Measurements from ENCODE around the gene SCP2.
"Not testable (repeated sequence)": the region's sequence is repeated elsewhere in the genome, so short reads cannot be mapped to it uniquely, and the experiment has no call there.

SCP2 gene

DNA sequence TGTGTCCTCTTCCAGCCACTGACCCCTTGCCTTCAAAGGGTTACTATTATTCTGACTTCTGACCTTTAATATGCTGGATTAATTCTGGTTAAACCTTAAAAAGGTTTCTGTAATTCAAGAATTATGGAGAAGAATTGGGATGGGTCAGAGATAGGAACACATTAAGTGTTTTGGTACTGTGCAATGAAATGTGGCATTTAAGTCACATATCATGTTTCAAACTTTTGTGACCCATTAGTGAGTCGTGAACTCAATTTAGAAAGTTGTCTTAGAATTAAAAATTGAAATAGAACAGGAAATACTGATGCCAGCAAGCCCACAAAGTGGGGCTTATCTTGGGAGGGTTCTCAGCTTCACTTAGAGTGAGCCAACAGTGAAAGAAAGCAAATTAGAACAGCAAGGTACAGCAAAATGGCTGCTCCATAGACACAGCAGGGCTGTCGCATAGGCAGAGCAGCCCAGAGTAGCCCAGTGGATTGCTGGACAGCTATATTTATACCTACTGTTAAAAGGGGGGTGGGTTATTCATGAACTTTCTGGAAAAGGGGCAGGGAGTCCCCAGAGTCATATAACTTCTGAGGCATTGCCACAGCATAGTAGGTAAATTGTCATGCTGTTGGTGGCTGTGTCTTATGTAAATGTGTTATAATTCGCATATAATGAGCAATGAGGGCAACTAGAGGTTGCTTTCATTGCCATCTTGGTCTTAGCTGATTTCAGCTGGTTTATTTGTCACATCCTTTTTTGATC lies 10.5 kb downstream of the SCP2 start:
- no peak overlapping the region for H3K4me3 ChIP-seq (replicated peaks; ENCODE audit: low read depth, low read length)
- no peaks in the 10 kb centered on the region for H3K27me3 ChIP-seq (replicated peaks; ENCODE audit: control insufficient read depth, insufficient read depth, low read length)
- H3K36me3 ChIP-seq (ENCODE audit: control insufficient read depth, insufficient read depth, low read length), result no peaks in the 10 kb centered on the region
- no peak for DNase-seq (ENCODE audit: extremely low read depth, insufficient read length)
- TF ChIP-seq, protein P1, sequence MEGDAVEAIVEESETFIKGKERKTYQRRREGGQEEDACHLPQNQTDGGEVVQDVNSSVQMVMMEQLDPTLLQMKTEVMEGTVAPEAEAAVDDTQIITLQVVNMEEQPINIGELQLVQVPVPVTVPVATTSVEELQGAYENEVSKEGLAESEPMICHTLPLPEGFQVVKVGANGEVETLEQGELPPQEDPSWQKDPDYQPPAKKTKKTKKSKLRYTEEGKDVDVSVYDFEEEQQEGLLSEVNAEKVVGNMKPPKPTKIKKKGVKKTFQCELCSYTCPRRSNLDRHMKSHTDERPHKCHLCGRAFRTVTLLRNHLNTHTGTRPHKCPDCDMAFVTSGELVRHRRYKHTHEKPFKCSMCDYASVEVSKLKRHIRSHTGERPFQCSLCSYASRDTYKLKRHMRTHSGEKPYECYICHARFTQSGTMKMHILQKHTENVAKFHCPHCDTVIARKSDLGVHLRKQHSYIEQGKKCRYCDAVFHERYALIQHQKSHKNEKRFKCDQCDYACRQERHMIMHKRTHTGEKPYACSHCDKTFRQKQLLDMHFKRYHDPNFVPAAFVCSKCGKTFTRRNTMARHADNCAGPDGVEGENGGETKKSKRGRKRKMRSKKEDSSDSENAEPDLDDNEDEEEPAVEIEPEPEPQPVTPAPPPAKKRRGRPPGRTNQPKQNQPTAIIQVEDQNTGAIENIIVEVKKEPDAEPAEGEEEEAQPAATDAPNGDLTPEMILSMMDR (IDR thresholded peaks at IDR 0.05; ENCODE audit: insufficient read depth, low read length, poor library complexity, severe bottlenecking), result no peak

- no peak for DNase-seq (ENCODE audit: extremely low read depth, insufficient read length)
- Histone ChIP-seq H3K4me3 (replicated peaks; ENCODE audit: low read depth, low read length) (no peak overlapping the region), H3K36me3 (ENCODE audit: control insufficient read depth, insufficient read depth, low read length) (no peaks in the 10 kb centered on the region), H3K27me3 (replicated peaks; ENCODE audit: control insufficient read depth, insufficient read depth, low read length) (no peaks in the 10 kb centered on the region)
- TF ChIP-seq, protein P1 (IDR thresholded peaks at IDR 0.05; ENCODE audit: insufficient read depth, low read length, poor library complexity, severe bottlenecking), result no peak
These were observed 11.0 kb downstream of the SCP2 start for GRCh38 chr1:52938183-52938451.

DNA sequence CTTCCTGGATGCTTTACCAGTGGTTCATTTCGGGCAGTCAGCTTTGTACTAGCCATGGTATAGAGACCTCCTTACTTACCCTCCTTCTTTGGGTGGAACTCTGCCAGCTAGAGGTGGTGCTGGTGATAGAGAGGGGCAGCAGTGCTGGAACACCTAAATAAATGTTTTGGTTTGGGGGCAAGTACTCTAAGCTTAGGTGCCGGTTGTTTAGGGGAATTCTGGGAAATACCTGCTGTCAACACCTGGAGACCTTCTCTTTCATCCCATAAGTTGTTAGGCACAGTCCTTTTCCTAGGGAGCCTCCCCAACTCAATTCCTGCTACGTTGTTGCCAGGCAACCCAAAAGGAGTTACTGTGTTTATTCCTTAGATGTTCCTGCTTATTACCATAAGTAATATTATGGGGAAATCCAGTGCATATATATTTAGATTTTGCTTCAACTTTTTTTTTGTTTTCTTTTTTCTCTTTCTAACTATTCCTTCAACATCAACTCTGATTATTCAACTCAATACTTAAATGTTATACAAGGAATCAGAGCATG lies 16.9 kb downstream of the SCP2 start:
- Histone ChIP-seq H3K4me3 (replicated peaks; ENCODE audit: low read depth, low read length) (no peak overlapping the region), H3K36me3 (ENCODE audit: control insufficient read depth, insufficient read depth, low read length) (no peaks in the 10 kb centered on the region), H3K27me3 (replicated peaks; ENCODE audit: control insufficient read depth, insufficient read depth, low read length) (no peaks in the 10 kb centered on the region)
- DNase-seq (ENCODE audit: extremely low read depth, insufficient read length), result no peak
- TF ChIP-seq, protein P1 (IDR thresholded peaks at IDR 0.05; ENCODE audit: insufficient read depth, low read length, poor library complexity, severe bottlenecking), result no peak

- H3K27me3 ChIP-seq (replicated peaks; ENCODE audit: control insufficient read depth, insufficient read depth, low read length), result no peaks in the 10 kb centered on the region
- no peak for DNase-seq (ENCODE audit: extremely low read depth, insufficient read length)
- H3K36me3 ChIP-seq (ENCODE audit: control insufficient read depth, insufficient read depth, low read length), result no peaks in the 10 kb centered on the region
- no peak overlapping the region for H3K4me3 ChIP-seq (replicated peaks; ENCODE audit: low read depth, low read length)
- TF ChIP-seq, protein P1 (IDR thresholded peaks at IDR 0.05; ENCODE audit: insufficient read depth, low read length, poor library complexity, severe bottlenecking), result no peak
These were observed 17.5 kb downstream of the SCP2 start for GRCh38 chr1:52944566-52944965.

DNA sequence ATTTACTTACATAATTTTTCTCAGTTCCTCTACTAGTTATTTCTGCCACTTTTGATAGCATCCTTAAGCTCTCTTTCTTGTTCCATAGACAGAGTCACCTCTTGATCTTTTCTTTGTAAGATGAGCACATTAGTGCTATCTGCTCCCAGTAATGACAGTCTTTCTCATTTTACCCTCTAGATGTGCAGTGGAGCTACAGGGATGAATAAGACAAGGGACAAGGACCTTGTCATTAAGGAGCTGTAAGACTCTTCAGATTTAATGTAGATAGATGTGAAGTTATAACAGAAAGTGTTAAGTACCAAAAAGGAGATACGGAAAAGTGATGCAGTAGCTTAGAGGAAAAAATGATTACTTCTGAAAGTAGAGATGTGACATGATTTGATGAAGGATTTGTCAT lies 20.4 kb downstream of the SCP2 start:
- DNase-seq (ENCODE audit: extremely low read depth, insufficient read length), result no peak
- H3K27me3 ChIP-seq (replicated peaks; ENCODE audit: control insufficient read depth, insufficient read depth, low read length), result no peaks in the 10 kb centered on the region
- no peak overlapping the region for H3K4me3 ChIP-seq (replicated peaks; ENCODE audit: low read depth, low read length)
- TF ChIP-seq, protein P1 (IDR thresholded peaks at IDR 0.05; ENCODE audit: insufficient read depth, low read length, poor library complexity, severe bottlenecking), result no peak
- H3K36me3 ChIP-seq (ENCODE audit: control insufficient read depth, insufficient read depth, low read length), result no peaks in the 10 kb centered on the region

- not testable (repeated sequence) for H3K36me3 ChIP-seq (ENCODE audit: control insufficient read depth, insufficient read depth, low read length); H3K27me3 ChIP-seq (replicated peaks; ENCODE audit: control insufficient read depth, insufficient read depth, low read length); H3K4me3 ChIP-seq (replicated peaks; ENCODE audit: low read depth, low read length); DNase-seq (ENCODE audit: extremely low read depth, insufficient read length)
These were observed 22.5 kb downstream of the SCP2 start for GRCh38 chr1:52949602-52950001.
